Neural crest cell (in vitro differentiated cells): ENCODE measurements around the gene KCTD5. TPM values are rescaled to one million over a fixed set of nuclear protein-coding genes. Genes with fewer than 3 reads are reported as not detected.

Source experiments
- DNase-seq: peaks from one replicate; pipeline ENCODE4 v3.0.0; 2021; ENCODE audit warnings: low read depth, mixed read lengths, low spot score
- H3K27ac Mint-ChIP-seq: one replicate; pipeline ENCODE4 v1.8.0; 2021; ENCODE audit warnings: mild to moderate bottlenecking, mixed read lengths; ENCODE audit not compliant: unreplicated experiment
- H3K27me3 Mint-ChIP-seq: 2 replicates; pipeline ENCODE4 v1.8.0; 2021; ENCODE audit warnings: low read depth, mild to moderate bottlenecking, mixed read lengths
- H3K36me3 Mint-ChIP-seq: 2 replicates; pipeline ENCODE4 v1.8.0; 2021; ENCODE audit warnings: low read depth, mild to moderate bottlenecking, mixed read lengths
- H3K4me1 Mint-ChIP-seq: 2 replicates; pipeline ENCODE4 v1.8.0; 2021; ENCODE audit warnings: mixed read lengths
- H3K4me3 Mint-ChIP-seq: one replicate; pipeline ENCODE4 v1.8.0; 2021; ENCODE audit warnings: mild to moderate bottlenecking, mixed read lengths
- H3K9me3 Mint-ChIP-seq: 2 replicates; pipeline ENCODE4 v1.8.0; 2021; ENCODE audit warnings: mixed read lengths
- CTCF ChIP-seq: fragments of 200-600 bp; sonication (generic); conservative IDR thresholded peaks from 2 replicates; pipeline ENCODE4 v1.5.0; 2021; ENCODE audit warnings: antibody characterized with exemption, mild to moderate bottlenecking
- total RNA-seq: library from RNA; stranded (reverse); gene quantifications from 2 replicates; pipeline ENCODE4 v1.2.1, GENCODE V29; 2021

Gene KCTD5
- total RNA-seq, 1 donor from 2014 or later: 27.7 TPM

- Mint-ChIP-seq H3K9me3 (no peaks in the 10 kb centered on the region), H3K27me3 (no peaks in the 10 kb centered on the region), H3K36me3 (no peaks in the 10 kb centered on the region), H3K4me1 (no peaks in the 10 kb centered on the region), H3K27ac (no peak overlapping the region), H3K4me3 (no peak overlapping the region)
- DNase-seq: no peak
- TF ChIP-seq CTCF: no peak
Observed at GRCh38 chr16:2737895-2738418, 55.6 kb downstream of the KCTD5 start.

- Mint-ChIP-seq H3K9me3 (no peaks in the 10 kb centered on the region), H3K4me1 (no peaks in the 10 kb centered on the region), H3K36me3 (no peaks in the 10 kb centered on the region), H3K27ac (no peak overlapping the region), H3K4me3 (no peak overlapping the region), H3K27me3 (no peaks in the 10 kb centered on the region)
- DNase-seq: no peak
- no peak for TF ChIP-seq CTCF
Observed at GRCh38 chr16:2738615-2739014, 56.3 kb downstream of the KCTD5 start.

DNA sequence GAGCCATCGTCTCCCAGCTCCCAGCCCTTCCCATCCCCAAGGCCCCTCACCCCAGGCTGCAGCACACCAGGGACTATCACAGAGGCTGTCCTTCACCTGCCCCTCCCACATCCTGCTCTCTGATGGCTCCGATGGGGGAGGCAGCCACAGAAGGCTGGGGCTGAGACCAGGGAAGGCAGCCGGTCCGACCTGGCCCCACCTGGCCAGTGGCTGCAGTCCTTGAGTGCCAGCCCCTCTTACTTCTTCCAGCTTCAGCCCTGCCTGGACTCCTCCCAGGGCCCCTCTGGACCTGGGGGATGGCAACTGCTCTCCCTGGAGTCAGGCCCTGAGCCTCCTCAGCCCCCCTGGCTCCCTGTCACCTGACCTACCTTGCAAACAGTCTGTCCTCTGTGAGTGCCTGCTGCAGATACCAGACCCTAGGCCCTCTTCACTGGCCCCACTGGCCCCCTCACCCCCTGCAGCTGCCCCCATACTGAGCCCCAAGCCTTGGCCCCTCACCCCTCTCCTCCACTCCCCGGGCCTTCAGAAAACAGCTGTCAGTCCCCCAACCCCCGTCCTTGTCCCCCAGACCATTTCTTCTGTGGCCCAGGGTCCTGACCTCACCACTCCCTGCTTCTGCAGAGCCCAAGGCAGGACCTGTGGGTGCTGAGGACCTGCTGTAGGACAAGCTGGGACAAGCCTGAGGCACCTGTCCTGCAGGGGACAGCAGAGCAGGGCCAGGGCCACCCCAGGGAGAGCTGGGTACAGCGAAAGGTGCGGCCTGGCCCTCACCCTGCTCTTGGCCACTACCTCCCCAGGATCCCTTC lies 57.5 kb downstream of the KCTD5 start:
- H3K4me1 Mint-ChIP-seq: no peaks in the 10 kb centered on the region
- no peaks in the 10 kb centered on the region for H3K9me3 Mint-ChIP-seq
- no peak for TF ChIP-seq CTCF
- H3K4me3 Mint-ChIP-seq: no peak overlapping the region
- no peaks in the 10 kb centered on the region for H3K27me3 Mint-ChIP-seq
- no peaks in the 10 kb centered on the region for H3K36me3 Mint-ChIP-seq
- DNase-seq: no peak
- peak overlapping the region; percentile 96 for H3K27ac Mint-ChIP-seq

GRCh38 chr16:2740476-2740875 lies 58.2 kb downstream of the KCTD5 start:
- Mint-ChIP-seq H3K27me3 (no peaks in the 10 kb centered on the region), H3K27ac (peak overlapping the region; percentile 96), H3K4me1 (no peaks in the 10 kb centered on the region), H3K9me3 (no peaks in the 10 kb centered on the region), H3K36me3 (no peaks in the 10 kb centered on the region), H3K4me3 (no peak overlapping the region)
- no peak for DNase-seq
- TF ChIP-seq CTCF: no peak

DNA sequence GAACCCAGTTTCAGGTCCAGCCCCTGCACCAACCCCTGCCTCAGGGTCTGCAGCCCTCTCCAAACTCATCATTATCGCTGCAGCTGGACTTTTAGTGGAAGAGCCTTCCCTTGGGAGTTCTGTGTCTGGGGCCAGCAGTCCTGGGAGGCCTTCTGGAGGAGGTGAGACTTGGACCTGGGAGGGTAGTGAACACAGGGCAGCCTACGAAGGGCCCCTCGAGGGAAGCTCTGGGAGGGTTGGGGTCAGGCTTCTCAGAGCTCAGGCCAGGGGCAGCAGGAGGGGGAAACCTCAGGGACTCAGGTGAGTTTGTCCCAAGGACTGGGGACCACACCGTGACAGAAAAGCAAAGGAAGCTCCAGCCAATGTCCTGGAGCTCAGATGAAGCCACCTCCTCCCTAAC lies 58.8 kb downstream of the KCTD5 start:
- no peak for DNase-seq
- TF ChIP-seq CTCF: no peak
- no peak overlapping the region for H3K27ac Mint-ChIP-seq
- H3K4me3 Mint-ChIP-seq: no peak overlapping the region
- H3K9me3 Mint-ChIP-seq: no peaks in the 10 kb centered on the region
- no peaks in the 10 kb centered on the region for H3K27me3 Mint-ChIP-seq
- no peaks in the 10 kb centered on the region for H3K4me1 Mint-ChIP-seq
- no peaks in the 10 kb centered on the region for H3K36me3 Mint-ChIP-seq
